HCT116 (cell line): ENCODE measurements around the gene ST8SIA2. TPM values are rescaled to one million over a fixed set of nuclear protein-coding genes. Genes with fewer than 3 reads are reported as not detected.

ENCODE experiments used
- ATAC-seq: fragments of 200-7000 bp; cut with Tn5 transposase; 2 replicates; pipeline ENCODE4 v1.9.1; 2020; ENCODE audit warnings: mild to moderate bottlenecking, moderate library complexity
- BruUV-seq: library from RNA; stranded (reverse); fragments of 400-500 nt; replicated peaks from 2 replicates; lab custom pipeline; 2021; lab: Mats Ljungman, UMichigan
- CTCF ChIA-PET: fragments of 300-600 bp; sonication (Branson Sonifier 250); formaldehyde crosslinking; loops from one replicate; lab custom pipeline; 2021; ENCODE audit warnings: antibody characterized with exemption; lab: Charles Lee
- POLR2A ChIA-PET: fragments of 300-600, 350-600 bp; sonication (Branson Sonifier 250); formaldehyde crosslinking; loops from one replicate; lab custom pipeline; 2021; ENCODE audit warnings: antibody characterized with exemption; lab: Charles Lee
- RAD21 ChIA-PET, 2 experiments: fragments of 300-600 bp; sonication (Branson Sonifier 250); formaldehyde crosslinking; loops; one replicate each; lab custom pipeline; 2023; ENCODE audit warnings: low total read pairs in 2 of 2; ENCODE audit not compliant: uncharacterized antibody in 2 of 2, unreplicated experiment in 2 of 2, low non-redundant PET in 1 of 2; lab: Charles Lee
- DNase-seq: peaks from one replicate; pipeline ENCODE4 v3.0.0-alpha.2; 2010; ENCODE audit warnings: low read depth, low spot score
- H2AFZ ChIP-seq: fragments of 200-600 bp; shearing (Covaris generic), sonication (generic); 2 replicates; pipeline ENCODE4 v1.6.1; 2017; ENCODE audit warnings: low read depth, mixed run types, mixed read lengths, antibody characterized with exemption, low read length; ENCODE audit not compliant: poor library complexity, severe bottlenecking
- H3K27ac ChIP-seq: 2 replicates; pipeline ENCODE4 v1.5.1; 2012; ENCODE audit warnings: low read depth, low read length
- H3K27me3 ChIP-seq: fragments of 200-600 bp; sonication (generic); 2 replicates; pipeline ENCODE4 v1.6.1; 2016; ENCODE audit warnings: mixed run types, low read length, mixed read lengths; ENCODE audit not compliant: insufficient read depth
- H3K36me3 ChIP-seq, 2 experiments: fragments of 200-500 bp in 1 of 2; fragments of 200-600 bp in 1 of 2; sonication (Bioruptor generic) in 1 of 2; sonication (generic) in 1 of 2; 2 replicates each; pipeline versions ENCODE4 v1.5.1 to v1.6.1; 2014 to 2016; ENCODE audit warnings: low read length in 2 of 2, inconsistent platforms in 1 of 2, mixed read lengths in 1 of 2, mixed run types in 1 of 2; ENCODE audit not compliant: insufficient read depth in 2 of 2, control insufficient read depth in 1 of 2
- H3K4me1 ChIP-seq, 2 experiments: fragments of 200-600 bp in 1 of 2; sonication (generic) in 1 of 2; 2 replicates each; pipeline versions ENCODE4 v1.5.1 to v1.6.1; 2012 to 2017; ENCODE audit warnings: low read length in 2 of 2, inconsistent platforms in 1 of 2, mild to moderate bottlenecking in 1 of 2, mixed read lengths in 1 of 2, mixed run types in 1 of 2, moderate library complexity in 1 of 2; ENCODE audit not compliant: insufficient read depth in 2 of 2, control insufficient read depth in 1 of 2
- H3K4me2 ChIP-seq: fragments of 200-600 bp; sonication (generic); 2 replicates; pipeline ENCODE4 v1.6.1; 2017; ENCODE audit warnings: mixed run types, low read length, mixed read lengths
- H3K4me3 ChIP-seq, 2 experiments: fragments of 200-600 bp in 1 of 2; sonication (generic) in 1 of 2; replicated peaks in 1 of 2; 2 replicates each; pipeline ENCODE4 v1.5.1; 2011 to 2016; ENCODE audit warnings: low read length in 2 of 2, control low read depth in 1 of 2, low read depth in 1 of 2, mild to moderate bottlenecking in 1 of 2, mixed read lengths in 1 of 2, mixed run types in 1 of 2
- H3K79me2 ChIP-seq: fragments of 200-600 bp; sonication (generic); 2 replicates; pipeline ENCODE4 v1.6.1; 2017; ENCODE audit warnings: mild to moderate bottlenecking, mixed run types, low read length, moderate library complexity, mixed read lengths; ENCODE audit not compliant: insufficient read depth
- H3K9ac ChIP-seq: fragments of 200-600 bp; sonication (generic); 2 replicates; pipeline ENCODE4 v1.6.1; 2016; ENCODE audit warnings: low read length, mixed read lengths
- H3K9me2 ChIP-seq: fragments of 200-600 bp; sonication (generic), shearing (Covaris generic); 2 replicates; pipeline ENCODE4 v1.6.1; 2017; ENCODE audit warnings: mixed run types, mild to moderate bottlenecking, moderate library complexity; ENCODE audit not compliant: insufficient read depth
- H3K9me3 ChIP-seq, 2 experiments: fragments of 200-500 bp in 1 of 2; fragments of 200-600 bp in 1 of 2; sonication (Bioruptor generic) in 1 of 2; sonication (generic) in 1 of 2; 2 replicates each; pipeline ENCODE4 v1.6.1; 2014 to 2017; ENCODE audit warnings: low read length in 2 of 2, mixed read lengths in 2 of 2, inconsistent platforms in 1 of 2, low read depth in 1 of 2, mild to moderate bottlenecking in 1 of 2, mixed run types in 1 of 2, moderate library complexity in 1 of 2; ENCODE audit not compliant: control insufficient read depth in 1 of 2, insufficient read depth in 1 of 2
- H4K20me1 ChIP-seq: fragments of 200-600 bp; sonication (generic), shearing (Covaris generic); 2 replicates; pipeline ENCODE4 v1.6.1; 2017; ENCODE audit warnings: mixed run types, mild to moderate bottlenecking, moderate library complexity; ENCODE audit not compliant: insufficient read depth
- CBX3 ChIP-seq: IDR thresholded peaks from 2 replicates; pipeline ENCODE4 v1.6.1; 2012; ENCODE audit warnings: low read depth
- CEBPB ChIP-seq: IDR thresholded peaks from 2 replicates; pipeline ENCODE4 v1.6.1; 2012; ENCODE audit warnings: low read depth
- POLR2A ChIP-seq: IDR thresholded peaks from 2 replicates; pipeline ENCODE4 v1.7.0; 2011; ENCODE audit warnings: borderline replicate concordance; ENCODE audit not compliant: insufficient read depth, insufficient read length; ENCODE audit errors: extremely low read depth
- YY1 ChIP-seq: IDR thresholded peaks from 2 replicates; pipeline ENCODE4 v1.6.1; 2011; ENCODE audit warnings: low read length, low read depth, moderate library complexity, mild to moderate bottlenecking; ENCODE audit not compliant: insufficient replicate concordance; ENCODE audit errors: extremely low read depth
- ZFX ChIP-seq: fragments of 450-650 bp; IDR thresholded peaks from 2 replicates; pipeline ENCODE4 v1.6.1; 2017
- intact Hi-C: fragments of 100-400 bp; cut with micrococcal nuclease; formaldehyde crosslinking; loops from 2 replicates; pipeline ENCODE4 v1.10.0; 2022
- total RNA-seq: library from RNA; stranded (reverse); gene quantifications from one replicate; pipeline ENCODE4 v1.2.1, GENCODE V29; 2021; ENCODE audit not compliant: unreplicated experiment

ST8SIA2 gene
- total RNA-seq, 1 experiment from 2014 or later = not detected

DNA sequence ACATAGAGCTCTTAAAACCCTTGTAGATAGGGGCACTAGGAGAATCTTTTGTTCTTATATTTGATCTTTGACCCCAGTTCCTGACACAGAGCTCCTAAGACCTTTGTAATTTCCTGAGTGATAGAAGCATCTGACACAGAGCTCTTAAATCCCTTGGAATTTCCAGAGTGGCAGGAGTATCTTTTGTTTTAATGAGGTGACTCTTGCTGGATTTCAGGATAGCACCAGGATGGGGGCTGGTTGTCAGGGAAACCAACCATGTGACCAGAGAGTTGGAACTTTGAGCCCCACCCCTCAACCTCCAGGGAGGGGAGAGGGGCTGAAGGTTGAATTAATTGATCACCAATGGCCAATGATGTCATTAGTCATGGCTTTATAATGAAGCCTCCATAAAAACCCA is 47.6 kb upstream of the ST8SIA2 start:
- Histone ChIP-seq H3K9ac (no peak overlapping the region), H3K4me2 (no peak overlapping the region), H4K20me1 (no peaks in the 10 kb centered on the region), H3K79me2 (no peaks in the 10 kb centered on the region), H3K9me2 (no peaks in the 10 kb centered on the region), H3K27ac (no peak overlapping the region), H3K4me1 (no peaks in the 10 kb centered on the region), H3K9me3 (no peaks in the 10 kb centered on the region)
- RAD21 ChIA-PET = no interaction called here
- DNase-seq = no peak
- ATAC-seq = no peak
- no TSS peak for BruUV-seq
- CTCF ChIA-PET = no interaction called here
- no peak for TF ChIP-seq YY1
- no peak for TF ChIP-seq POLR2A
- no peak for TF ChIP-seq CBX3
- TF ChIP-seq CEBPB = no peak
- TF ChIP-seq ZFX = no peak
- TF ChIP-seq, all 23 proteins: peak for 0
- intact Hi-C loops = no loop called here
- no peaks in the 10 kb centered on the region for H3K36me3 ChIP-seq
- H2AFZ ChIP-seq = no peak overlapping the region
- H3K27me3 ChIP-seq = peaks cover 49% of the 10 kb centered on the region
- POLR2A ChIA-PET = no interaction called here
- H3K4me3 ChIP-seq = no peak overlapping the region

DNA sequence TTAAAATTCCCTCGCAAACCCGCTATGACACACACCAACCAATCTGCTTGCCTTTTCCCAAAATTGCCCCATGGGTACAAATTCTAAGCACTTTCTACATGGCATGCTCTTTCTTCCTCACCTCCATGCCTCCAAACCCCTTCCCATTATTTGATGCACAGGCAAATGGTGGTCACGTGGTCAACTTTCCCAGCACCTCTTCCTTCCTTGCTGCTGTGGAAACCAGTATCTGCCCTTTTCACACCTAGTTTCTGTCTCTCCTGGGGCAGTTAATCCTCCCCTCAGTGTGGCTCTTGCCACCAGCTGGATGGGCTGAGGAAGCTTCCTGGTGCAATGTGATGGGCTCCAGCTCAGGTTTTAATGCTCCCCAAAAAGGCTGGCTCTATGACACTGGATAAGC is 38.4 kb upstream of the ST8SIA2 start:
- Histone ChIP-seq H3K9me3 (no peaks in the 10 kb centered on the region), H3K4me1 (no peaks in the 10 kb centered on the region), H3K9me2 (no peaks in the 10 kb centered on the region), H3K27ac (no peak overlapping the region), H3K79me2 (no peaks in the 10 kb centered on the region), H2AFZ (no peak overlapping the region), H3K4me2 (no peak overlapping the region), H4K20me1 (no peaks in the 10 kb centered on the region), H3K9ac (no peak overlapping the region), H3K27me3 (peaks cover 19% of the 10 kb centered on the region), H3K36me3 (no peaks in the 10 kb centered on the region), H3K4me3 (no peak overlapping the region)
- ATAC-seq (no peak), DNase-seq (no peak)
- no peak for TF ChIP-seq CBX3
- BruUV-seq = no TSS peak
- ChIA-PET CTCF (no interaction called here), POLR2A (no interaction called here), RAD21 (no interaction called here)
- intact Hi-C loops = no loop called here
